ENCODE data around the gene SUFU.

Gene SUFU

DNA sequence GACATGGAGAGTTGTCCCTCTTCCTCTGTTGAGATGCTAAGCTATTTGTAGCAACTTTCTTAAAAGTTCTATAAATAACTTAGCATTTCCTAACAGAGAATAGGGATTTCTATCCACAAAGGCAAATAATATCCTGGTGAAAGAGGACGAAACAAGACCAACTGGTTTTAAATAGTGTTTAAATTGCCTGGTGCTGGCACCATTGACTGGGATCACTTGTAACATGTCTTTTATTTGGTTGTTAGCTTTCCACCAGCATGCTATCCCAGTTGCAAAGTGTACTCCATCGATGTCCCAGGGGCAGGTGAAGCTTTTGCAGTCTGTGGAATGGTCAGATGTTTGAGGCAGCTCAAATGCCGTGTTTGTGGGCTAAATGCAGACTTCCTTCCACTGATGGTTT lies 3.7 kb downstream of the SUFU start:
- TF ChIP-seq, protein P1, sequence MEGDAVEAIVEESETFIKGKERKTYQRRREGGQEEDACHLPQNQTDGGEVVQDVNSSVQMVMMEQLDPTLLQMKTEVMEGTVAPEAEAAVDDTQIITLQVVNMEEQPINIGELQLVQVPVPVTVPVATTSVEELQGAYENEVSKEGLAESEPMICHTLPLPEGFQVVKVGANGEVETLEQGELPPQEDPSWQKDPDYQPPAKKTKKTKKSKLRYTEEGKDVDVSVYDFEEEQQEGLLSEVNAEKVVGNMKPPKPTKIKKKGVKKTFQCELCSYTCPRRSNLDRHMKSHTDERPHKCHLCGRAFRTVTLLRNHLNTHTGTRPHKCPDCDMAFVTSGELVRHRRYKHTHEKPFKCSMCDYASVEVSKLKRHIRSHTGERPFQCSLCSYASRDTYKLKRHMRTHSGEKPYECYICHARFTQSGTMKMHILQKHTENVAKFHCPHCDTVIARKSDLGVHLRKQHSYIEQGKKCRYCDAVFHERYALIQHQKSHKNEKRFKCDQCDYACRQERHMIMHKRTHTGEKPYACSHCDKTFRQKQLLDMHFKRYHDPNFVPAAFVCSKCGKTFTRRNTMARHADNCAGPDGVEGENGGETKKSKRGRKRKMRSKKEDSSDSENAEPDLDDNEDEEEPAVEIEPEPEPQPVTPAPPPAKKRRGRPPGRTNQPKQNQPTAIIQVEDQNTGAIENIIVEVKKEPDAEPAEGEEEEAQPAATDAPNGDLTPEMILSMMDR (IDR thresholded peaks at IDR 0.05; ENCODE audit: insufficient read depth, low read length, poor library complexity, severe bottlenecking) = no peak
- TF ChIP-seq EZH2phosphoT487 (conservative IDR thresholded peaks at IDR 0.05; ENCODE audit: low read length) = no peak
- Histone ChIP-seq H3F3A (ENCODE audit: insufficient read depth) (peaks cover 19% of the 10 kb centered on the region), H3K4me3 (ENCODE audit: insufficient read depth, low read length, poor library complexity, severe bottlenecking) (no peak overlapping the region), H3K27ac (ENCODE audit: low read depth, low read length) (no peak overlapping the region), H3K9ac (ENCODE audit: low read length) (no peak overlapping the region), H3K4me2 (ENCODE audit: low read depth, low read length, poor library complexity, severe bottlenecking) (no peak overlapping the region), H3K9me3 (ENCODE audit: insufficient read depth, low read length) (no peaks in the 10 kb centered on the region), H3K79me2 (ENCODE audit: insufficient read depth, low read length) (no peaks in the 10 kb centered on the region), H3K27me3 (ENCODE audit: low read length) (no peaks in the 10 kb centered on the region), H4K20me1 (ENCODE audit: low read depth, low read length) (no peaks in the 10 kb centered on the region), H3K36me3 (ENCODE audit: low read length) (no peaks in the 10 kb centered on the region), H3K9me2 (replicated peaks; ENCODE audit: insufficient read depth, low read length) (no peaks in the 10 kb centered on the region), H2AFZ (ENCODE audit: low read depth, low read length, severe bottlenecking) (no peak overlapping the region)

DNA sequence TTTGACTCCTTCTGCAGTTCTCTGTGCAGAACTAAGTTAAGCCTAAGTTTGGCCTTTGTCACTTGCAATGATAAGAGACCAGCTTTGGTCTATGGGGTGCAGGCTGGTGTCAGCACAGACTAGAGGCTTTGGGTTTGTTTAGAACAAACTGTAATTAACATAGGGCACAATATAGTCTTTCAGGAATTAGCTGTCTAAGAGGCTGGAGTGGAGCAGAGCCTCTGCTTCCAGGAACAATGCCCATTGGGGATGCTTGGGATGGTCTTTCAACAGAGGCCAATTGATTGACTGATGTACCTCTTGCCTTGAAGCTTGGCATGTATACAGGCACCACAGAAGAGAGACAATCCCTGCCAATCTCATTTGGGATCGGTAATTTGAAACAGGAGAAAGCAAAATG lies 4.7 kb downstream of the SUFU start:
- Histone ChIP-seq H3K9me3 (ENCODE audit: insufficient read depth, low read length) (no peaks in the 10 kb centered on the region), H3F3A (ENCODE audit: insufficient read depth) (peaks cover 12% of the 10 kb centered on the region), H3K4me2 (ENCODE audit: low read depth, low read length, poor library complexity, severe bottlenecking) (no peak overlapping the region), H3K79me2 (ENCODE audit: insufficient read depth, low read length) (no peaks in the 10 kb centered on the region), H3K27me3 (ENCODE audit: low read length) (no peaks in the 10 kb centered on the region), H3K9me2 (replicated peaks; ENCODE audit: insufficient read depth, low read length) (no peaks in the 10 kb centered on the region), H3K9ac (ENCODE audit: low read length) (no peak overlapping the region), H4K20me1 (ENCODE audit: low read depth, low read length) (no peaks in the 10 kb centered on the region), H2AFZ (ENCODE audit: low read depth, low read length, severe bottlenecking) (no peak overlapping the region), H3K36me3 (ENCODE audit: low read length) (no peaks in the 10 kb centered on the region), H3K4me3 (ENCODE audit: insufficient read depth, low read length, poor library complexity, severe bottlenecking) (no peak overlapping the region), H3K27ac (ENCODE audit: low read depth, low read length) (no peak overlapping the region)
- no peak for TF ChIP-seq EZH2phosphoT487 (conservative IDR thresholded peaks at IDR 0.05; ENCODE audit: low read length)
- TF ChIP-seq, protein P1 (IDR thresholded peaks at IDR 0.05; ENCODE audit: insufficient read depth, low read length, poor library complexity, severe bottlenecking) = no peak

DNA sequence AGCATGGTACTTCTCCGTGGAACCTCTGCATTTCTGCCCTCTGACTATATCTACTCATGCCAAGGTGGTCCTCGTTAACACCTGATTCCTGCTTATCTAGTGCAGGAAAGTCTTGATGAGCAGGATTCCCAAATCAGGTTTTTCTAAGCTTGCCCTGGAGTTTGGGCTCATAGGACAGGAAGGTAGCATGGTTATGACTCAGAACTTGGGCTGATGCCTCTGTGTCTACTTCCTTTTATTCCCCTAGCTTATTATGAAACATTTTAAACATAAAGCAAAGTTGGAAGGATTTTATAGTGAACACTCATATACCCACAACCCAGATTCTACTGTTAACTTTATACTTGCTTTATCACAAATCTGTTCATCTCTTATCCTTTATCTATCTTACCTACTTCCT lies 5.6 kb downstream of the SUFU start:
- H3K27me3 ChIP-seq (ENCODE audit: low read length) = no peaks in the 10 kb centered on the region
- no peak overlapping the region for H3K9ac ChIP-seq (ENCODE audit: low read length)
- TF ChIP-seq, protein P1 (IDR thresholded peaks at IDR 0.05; ENCODE audit: insufficient read depth, low read length, poor library complexity, severe bottlenecking) = no peak
- TF ChIP-seq EZH2phosphoT487 (conservative IDR thresholded peaks at IDR 0.05; ENCODE audit: low read length) = no peak
- H3K27ac ChIP-seq (ENCODE audit: low read depth, low read length) = no peak overlapping the region
- no peak overlapping the region for H3K4me2 ChIP-seq (ENCODE audit: low read depth, low read length, poor library complexity, severe bottlenecking)
- H3K9me2 ChIP-seq (replicated peaks; ENCODE audit: insufficient read depth, low read length) = no peaks in the 10 kb centered on the region
- peaks cover 11% of the 10 kb centered on the region for H3F3A ChIP-seq (ENCODE audit: insufficient read depth)
- no peaks in the 10 kb centered on the region for H3K9me3 ChIP-seq (ENCODE audit: insufficient read depth, low read length)
- no peaks in the 10 kb centered on the region for H4K20me1 ChIP-seq (ENCODE audit: low read depth, low read length)
- no peak overlapping the region for H2AFZ ChIP-seq (ENCODE audit: low read depth, low read length, severe bottlenecking)
- no peak overlapping the region for H3K4me3 ChIP-seq (ENCODE audit: insufficient read depth, low read length, poor library complexity, severe bottlenecking)
- no peaks in the 10 kb centered on the region for H3K36me3 ChIP-seq (ENCODE audit: low read length)
- no peaks in the 10 kb centered on the region for H3K79me2 ChIP-seq (ENCODE audit: insufficient read depth, low read length)

All from SU-DHL-6 (cell line).